HG02884 (cell line): Measurements from ENCODE around the gene ZNF492.
"Not testable (repeated sequence)": the region's sequence is repeated elsewhere in the genome, so short reads cannot be mapped to it uniquely, and the experiment has no call there.

ENCODE experiments used
- ATAC-seq: cut with Tn5 transposase; IDR thresholded peaks from one replicate; pipeline ENCODE4 v1.9.1; 2021; ENCODE audit warnings: mild to moderate bottlenecking, moderate library complexity; ENCODE audit not compliant: unreplicated experiment

Gene ZNF492

DNA sequence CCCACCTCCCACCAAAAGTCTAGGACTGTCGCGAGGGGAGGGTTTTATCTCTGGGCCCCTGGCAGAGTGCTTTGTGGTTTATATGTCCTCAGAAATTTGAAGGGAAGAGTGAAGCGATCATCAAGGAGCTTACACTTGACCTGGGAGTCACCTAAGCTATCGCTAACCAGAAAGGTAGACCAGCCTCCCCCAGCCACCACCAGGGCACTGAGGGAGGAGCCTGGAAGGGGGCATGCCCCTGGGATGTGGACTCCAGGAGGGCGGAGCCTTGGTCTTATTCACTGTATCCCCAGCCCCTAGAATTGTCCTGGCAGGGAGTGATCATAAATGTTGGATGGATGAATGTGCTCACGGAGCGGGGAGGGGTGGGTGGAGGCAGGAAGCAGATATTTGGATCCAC lies 16.9 kb upstream of the ZNF492 start:
- ATAC-seq = not testable (repeated sequence)

DNA sequence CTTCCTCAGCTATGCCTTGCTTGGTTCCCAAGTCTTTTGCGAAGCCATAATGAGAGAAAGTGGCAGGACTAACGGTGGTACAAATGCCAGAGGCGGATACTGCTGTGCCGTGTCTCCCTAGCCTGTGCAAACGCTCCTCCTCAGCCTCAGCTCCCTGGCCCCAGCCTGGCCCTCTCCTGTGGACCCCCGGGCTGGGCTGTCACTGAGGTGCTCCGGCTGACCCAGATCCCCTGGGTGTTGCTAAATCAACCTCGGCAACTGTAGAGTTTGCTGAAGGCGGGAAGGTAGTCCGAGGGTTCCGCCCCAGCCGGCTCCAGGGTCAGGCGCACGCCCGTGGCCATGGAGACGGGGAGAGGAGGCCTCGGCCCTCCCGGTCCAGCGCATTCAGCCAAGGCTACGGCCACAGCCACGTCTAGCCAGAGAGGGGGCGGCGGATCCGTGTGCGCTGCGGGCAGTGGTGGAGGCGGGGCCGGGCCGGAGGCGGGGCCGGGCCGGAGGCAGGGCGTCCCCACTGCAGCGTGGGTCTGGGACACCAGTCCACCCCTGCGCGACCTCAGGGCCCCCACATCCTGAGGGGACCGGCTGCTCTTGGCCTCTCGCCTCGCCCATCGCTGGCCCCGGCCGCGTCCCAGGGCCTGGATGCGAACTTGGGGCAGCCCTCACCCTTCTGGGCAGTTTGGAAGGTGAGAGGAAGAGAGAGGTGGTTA lies 16.4 kb upstream of the ZNF492 start:
- ATAC-seq = no peak

DNA sequence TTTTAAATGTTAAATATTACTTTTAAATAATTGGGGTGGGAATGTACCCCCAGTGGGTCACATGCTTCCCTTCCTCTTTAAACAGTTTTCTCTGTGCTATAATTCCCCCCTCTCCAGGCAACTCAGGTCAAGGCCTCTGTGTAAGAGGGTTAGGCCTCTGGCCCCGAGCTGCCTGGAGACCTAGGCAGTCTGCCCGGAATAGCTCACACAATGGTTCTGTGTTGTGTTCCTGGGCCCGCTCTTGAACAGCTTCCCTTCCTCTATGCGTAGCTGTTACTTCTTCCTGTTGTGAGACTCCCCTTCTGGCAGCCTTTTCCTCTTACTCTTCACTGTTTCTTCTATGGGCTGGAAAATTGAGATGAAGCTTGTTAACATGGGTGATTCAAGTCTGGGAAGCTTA lies 14.8 kb upstream of the ZNF492 start:
- no peak for ATAC-seq

DNA sequence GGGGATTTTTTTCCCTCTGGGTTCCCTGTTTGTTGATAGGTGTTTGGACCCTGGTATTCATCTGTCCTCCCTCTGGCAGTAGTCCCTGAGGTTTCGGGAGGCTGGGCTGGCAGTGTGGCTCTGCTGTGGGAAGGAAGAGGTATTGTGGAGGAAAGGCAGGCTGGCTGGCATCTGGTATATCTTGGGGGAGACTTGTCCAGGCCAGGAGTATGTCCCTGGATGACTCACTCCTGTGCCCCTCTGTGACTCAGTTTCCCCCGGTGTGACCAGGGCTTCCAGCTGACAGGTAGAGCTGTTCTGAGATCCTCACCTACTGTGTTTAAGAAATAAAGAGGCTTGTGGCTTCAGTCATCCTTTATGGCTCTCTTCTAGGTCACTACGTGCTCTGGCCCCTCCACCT lies 14.2 kb upstream of the ZNF492 start:
- ATAC-seq = no peak

DNA sequence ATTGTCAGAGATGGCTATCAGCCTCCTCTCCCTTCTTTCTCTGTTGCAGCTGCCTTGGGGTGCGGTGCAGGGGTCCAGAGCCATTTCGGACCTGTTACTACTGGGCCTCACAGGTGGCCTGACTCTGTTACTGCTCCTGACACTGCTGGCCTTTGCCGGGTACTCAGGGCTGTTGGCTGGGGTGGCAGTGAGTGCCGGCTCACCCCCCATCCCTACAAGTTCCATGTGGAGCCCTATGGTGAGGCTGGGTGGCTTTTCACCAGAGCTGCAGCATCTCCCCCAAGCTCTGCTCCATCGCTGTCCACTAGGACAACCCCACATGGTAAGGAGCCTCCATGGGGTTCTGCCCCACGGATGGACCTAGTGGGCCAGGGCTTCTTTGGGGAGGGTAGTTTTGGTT lies 13.7 kb upstream of the ZNF492 start:
- no peak for ATAC-seq

DNA sequence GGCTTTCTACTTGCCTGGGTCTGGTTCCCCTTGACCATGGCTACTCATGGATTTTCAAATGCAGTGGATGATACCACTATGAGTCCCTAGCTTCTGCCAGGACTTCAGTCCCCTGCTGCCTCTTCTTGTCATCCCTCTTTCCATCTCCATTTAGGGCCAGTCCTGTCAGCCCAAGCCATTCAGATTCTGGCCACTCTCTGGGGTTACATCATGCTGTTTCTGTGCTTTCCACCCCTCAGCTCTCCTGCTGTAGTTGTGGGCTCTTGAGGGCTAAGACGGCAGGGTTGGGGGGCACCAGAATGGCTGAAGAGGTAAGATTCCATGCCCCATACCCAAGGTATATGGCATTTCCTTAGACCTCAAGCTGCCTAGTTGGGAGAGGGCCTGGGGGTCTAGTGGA lies 13.2 kb upstream of the ZNF492 start:
- ATAC-seq = no peak

DNA sequence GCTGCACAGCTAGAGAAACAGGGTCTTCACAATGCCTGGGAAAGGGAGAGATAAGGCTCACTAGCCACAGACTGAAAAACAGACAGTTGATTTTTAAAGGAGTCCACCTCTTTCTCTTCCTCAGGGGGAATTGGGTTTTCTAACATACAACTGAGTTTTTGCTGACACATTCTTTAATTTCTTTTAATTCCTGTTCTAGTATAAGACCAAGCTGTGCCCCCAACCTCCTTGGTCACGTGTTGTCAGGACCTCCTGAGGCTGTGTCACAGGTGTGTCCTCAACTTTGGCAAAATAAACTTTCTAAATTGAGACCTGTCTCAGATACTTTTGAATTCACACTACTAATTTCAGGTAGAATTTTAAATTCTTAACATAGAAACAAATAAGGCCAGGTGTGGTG lies 12.1 kb upstream of the ZNF492 start:
- no peak for ATAC-seq

DNA sequence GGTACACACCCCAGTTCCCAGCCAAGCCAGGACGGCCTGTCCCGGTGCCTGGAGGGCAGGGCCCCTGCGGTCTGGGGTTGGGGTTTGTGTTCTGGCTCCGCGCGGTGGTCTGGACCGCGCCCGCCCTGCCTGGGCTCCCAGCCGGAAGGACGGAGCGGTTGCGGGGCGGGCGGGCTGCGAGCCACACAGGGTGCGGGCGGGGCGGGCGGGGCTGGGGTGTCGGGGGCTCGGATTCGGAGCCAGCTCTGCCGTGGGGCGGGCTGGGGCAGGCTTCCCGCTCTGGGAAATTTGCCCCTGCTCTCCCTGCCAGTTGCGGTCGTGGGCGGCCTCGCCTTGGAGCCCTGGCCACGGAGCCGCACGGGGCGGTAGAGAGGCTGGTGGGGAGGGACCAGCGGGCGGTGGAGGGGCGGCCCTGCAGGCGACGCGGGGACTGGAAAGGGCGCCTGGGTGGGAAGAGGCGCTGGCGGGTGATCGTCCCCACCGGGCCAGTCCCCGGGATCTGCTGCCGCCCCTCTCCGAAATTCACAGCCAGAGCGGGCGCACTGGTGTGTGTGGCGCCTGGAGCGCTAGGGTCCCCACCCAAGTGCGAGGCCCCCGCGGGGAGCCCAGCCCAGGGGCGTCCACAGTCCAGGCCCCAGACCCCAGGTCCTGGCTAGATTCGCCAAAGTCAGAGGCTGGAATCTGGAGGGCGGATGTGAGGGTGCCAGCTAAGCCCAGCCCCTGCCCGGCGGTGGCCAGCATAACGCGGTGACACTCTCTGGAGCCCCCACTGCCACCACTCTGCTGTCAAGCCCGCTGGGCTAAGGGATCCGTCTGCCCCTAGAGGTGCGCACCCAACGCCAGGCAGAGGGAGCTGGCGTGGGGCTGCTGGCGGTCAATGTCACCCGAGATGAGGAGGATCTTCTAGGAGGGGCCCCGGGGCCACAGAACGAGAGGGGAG lies 11.0 kb upstream of the ZNF492 start:
- ATAC-seq = no peak

DNA sequence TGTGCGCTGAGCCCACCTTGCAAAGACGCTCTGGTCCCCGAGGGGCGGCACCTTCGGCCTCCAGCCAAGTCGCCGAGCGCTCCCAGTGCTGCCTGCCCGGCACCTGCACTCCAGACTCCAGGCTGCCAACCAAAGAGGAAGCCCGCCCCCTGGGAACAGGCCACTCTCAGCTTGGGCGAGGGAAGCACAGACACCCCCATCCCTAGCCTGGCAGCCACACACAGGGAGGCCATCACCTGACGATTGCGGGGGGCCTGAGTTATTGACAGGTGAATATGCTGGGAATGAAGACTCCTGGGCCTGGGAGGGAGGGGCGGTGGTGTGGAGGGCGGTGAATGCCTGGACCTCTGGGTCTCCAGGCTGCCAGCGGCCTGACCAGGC lies 10.3 kb upstream of the ZNF492 start:
- ATAC-seq = no peak

DNA sequence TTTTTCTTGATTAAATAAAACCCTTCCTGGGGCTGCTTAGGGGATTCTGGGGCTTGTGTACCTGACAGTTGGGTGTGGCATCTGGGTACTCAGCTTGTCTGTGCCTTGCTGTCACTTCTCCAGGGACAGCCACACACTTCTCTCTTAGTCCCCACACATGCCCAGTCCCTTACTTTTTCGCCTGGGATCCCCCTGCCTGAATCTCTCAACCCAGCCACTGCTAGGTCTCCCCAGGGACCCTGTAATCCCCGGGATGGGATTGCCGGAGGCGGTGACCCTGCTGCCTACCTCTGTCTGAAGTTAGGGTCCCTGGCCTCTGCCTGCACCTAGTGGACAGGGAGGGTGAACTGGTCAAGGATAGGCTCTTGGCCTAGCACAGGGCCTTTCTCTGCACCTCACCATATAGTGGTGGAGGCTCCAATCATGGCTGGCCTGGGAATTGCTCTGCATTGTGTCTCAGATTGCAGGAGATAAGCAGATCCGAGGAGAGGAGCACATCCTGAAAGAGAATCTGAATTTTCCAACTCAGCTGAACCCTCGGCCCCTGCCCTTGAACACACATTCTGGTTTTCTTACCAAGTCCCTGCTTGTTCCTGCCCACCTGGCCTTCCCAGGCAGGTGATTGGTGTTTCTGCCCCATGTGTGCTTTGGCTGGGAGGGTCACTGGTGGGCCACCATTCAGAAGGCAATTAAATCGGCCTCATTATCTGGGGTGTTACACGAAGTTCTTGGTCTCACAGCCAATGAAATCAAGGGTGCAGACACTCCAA lies 8.7 kb upstream of the ZNF492 start:
- ATAC-seq = no peak

DNA sequence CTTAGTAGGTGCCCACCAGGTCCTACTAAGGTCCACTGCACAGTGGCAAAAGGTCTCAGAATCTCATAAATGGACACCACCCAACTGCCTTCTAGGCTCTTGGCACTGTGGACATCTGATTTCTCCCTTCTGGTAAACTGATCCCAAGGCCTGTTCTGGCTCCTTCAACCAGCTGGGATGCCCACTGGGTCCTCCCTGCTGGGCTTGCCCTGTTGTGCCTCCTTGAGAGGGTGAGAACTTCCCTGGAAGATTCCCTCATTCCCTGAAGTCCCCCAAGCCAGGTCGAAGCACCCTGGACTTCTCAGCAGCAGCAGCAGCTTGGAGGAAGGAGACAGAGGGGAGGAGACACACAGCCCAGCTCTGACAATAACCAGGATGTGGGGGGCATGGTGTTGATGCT lies 6.6 kb upstream of the ZNF492 start:
- ATAC-seq = no peak

DNA sequence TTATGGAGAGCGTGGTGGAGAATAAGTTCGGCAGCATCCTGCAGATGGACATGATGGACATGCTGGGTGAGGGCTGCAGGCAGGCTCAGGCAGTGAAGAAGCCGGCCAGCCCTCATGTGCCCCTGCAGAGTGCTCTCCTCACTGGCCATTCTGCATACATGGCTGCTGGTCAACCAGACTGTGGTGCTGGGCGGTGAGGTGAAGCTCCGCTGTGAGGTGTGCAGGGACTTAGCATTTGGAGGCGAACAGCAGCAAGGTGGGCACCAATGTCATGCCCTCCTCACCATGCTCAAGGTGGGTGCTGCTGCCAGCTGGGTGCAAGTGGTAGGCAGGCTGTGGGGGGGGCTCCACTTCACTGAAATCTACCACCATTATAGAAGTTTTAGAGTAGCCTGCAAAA lies 5.7 kb upstream of the ZNF492 start:
- ATAC-seq = no peak

DNA sequence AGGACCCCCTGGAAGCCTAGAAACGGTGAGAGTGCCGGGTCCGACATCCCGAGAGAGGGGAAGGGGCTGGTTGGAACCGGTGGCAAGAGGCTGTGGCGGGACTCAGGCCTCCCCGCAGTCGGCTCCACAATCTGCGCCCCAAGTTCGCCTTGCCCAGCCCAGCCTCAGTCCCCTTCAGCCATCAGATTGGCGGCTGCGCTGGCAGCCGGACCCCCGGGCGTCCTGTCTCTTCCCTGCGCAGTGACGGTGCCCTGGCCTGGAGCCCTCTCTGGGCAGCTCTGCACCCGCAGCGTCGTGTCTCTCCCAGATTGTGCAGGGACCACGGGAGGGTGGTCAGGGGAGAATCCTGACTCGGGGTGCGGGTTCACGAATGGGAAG lies 315 bp downstream of the ZNF492 start:
- no peak for ATAC-seq

DNA sequence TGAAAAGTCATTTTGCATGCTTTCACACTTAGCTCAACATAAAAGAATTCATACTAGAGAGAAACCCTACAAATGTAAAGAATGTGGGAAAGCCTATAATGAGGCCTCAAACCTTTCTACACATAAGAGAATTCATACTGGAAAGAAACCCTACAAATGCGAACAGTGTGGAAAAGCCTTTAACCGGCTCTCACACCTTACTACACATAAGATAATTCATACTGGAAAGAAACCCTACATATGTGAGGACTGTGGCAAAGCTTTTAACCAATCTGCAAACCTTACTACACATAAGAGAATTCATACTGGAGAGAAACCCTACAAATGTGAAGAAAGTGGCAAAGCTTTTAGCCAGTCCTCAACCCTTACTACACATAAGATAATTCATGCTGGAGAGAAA lies 51.4 kb downstream of the ZNF492 start:
- not testable (repeated sequence) for ATAC-seq

DNA sequence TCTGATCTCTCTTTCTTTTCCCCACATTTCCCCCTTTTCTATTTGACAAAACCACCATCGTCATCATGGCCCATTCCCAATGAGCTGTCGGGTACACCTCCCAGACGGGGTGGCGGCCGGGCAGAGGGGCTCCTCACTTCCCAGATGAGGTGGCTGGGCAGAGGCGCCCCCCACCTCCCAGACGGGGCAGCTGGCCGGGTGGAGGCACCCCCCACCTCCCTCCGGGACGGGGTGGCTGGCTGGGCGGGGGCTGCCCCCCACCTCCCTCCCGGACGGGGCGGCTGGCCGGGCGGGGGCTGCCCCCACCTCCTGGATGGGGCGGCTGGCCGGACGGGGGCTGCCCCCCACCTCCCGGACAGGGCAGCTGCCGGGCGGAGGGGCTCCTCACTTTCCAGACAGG lies 68.5 kb downstream of the ZNF492 start:
- ATAC-seq = not testable (repeated sequence)

DNA sequence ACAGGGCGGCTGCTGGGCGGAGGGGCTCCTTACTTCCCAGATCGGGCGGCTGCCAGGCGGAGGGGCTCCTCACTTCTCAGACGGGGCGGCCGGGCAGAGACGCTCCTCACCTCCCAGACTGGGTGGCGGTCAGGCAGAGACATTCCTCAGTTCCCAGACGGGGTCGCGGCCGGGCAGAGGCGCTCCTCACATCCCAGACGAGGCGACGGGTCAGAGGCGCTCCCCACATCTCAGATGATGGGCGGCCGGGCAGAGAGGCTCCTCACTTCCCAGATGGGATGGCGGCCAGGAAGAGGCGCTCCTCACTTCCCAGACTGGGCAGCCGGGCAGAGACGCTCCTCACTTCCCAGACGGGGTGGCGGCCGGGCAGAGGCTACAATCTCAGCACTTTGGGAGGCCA lies 69.0 kb downstream of the ZNF492 start:
- ATAC-seq = not testable (repeated sequence)

DNA sequence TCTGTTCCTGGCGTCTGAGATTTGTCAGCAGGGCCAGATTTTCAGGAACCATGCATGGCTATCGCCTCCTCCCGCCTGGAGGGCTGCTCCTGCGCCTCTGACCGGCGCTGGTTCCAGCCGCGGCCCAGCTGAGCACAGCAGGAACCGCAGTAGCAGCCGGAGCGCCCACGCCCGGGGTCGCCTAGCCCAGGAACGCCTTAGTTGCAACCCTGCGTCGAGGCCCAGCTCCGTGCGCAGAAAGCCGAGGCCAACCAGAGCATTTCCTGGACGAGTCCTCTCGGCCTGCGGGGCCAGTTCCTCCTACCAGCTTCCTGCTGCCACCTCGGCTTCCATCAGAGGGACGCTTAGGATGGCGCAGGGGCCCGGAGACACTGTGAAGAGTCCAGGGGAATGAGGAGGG lies 74.9 kb downstream of the ZNF492 start:
- no peak for ATAC-seq
